IMR-90 (cell line): ENCODE results near the gene UBA7. TPM values are rescaled to one million over a fixed set of nuclear protein-coding genes. Genes with fewer than 3 reads are reported as not detected.

ENCODE experiments used
- ATAC-seq: fragments of 200-7000 bp; cut with Tn5 transposase; 2 replicates; pipeline ENCODE4 v1.9.1; 2020; ENCODE audit warnings: low read depth, mild to moderate bottlenecking, moderate library complexity
- BruUV-seq: library from RNA; stranded (reverse); fragments of 400-500 nt; replicated peaks from 2 replicates; lab custom pipeline; 2021; lab: Mats Ljungman, UMichigan
- CTCF ChIA-PET: fragments of 300-600 bp; formaldehyde crosslinking; extraction: SDS; loops from one replicate; lab custom pipeline; 2021; ENCODE audit warnings: antibody characterized with exemption; lab: Yijun Ruan, JAX
- POLR2A ChIA-PET: fragments of 300-600 bp; sonication (Branson Sonifier 250); formaldehyde crosslinking; loops from one replicate; lab custom pipeline; 2022; ENCODE audit warnings: antibody characterized with exemption; ENCODE audit not compliant: unreplicated experiment; lab: Charles Lee
- DNase-seq: peaks from one replicate; pipeline ENCODE4 v3.0.0; 2013
- H2AFZ ChIP-seq: replicated peaks from 2 replicates; pipeline ENCODE3; 2013; ENCODE audit warnings: low read length, mild to moderate bottlenecking; ENCODE audit not compliant: poor library complexity
- H2AK5ac ChIP-seq: 2 replicates; pipeline ENCODE4 v1.6.1; 2013; ENCODE audit warnings: low read depth, low read length, inconsistent platforms
- H2AK9ac ChIP-seq: replicated peaks from 2 replicates; pipeline ENCODE3; 2013; ENCODE audit warnings: mild to moderate bottlenecking, low read depth, low read length, moderate library complexity; ENCODE audit not compliant: poor library complexity
- H2BK120ac ChIP-seq: 2 replicates; pipeline ENCODE4 v1.6.1; 2013; ENCODE audit warnings: low read depth, low read length, inconsistent platforms
- H2BK15ac ChIP-seq: 3 replicates; pipeline ENCODE4 v1.6.1; 2013; ENCODE audit warnings: low read depth, low read length, inconsistent platforms
- H2BK20ac ChIP-seq: 2 replicates; pipeline ENCODE4 v1.6.1; 2013; ENCODE audit warnings: low read depth, mild to moderate bottlenecking, inconsistent platforms, low read length, moderate library complexity
- H2BK5ac ChIP-seq: 2 replicates; pipeline ENCODE4 v1.6.1; 2013; ENCODE audit warnings: mild to moderate bottlenecking, low read depth, low read length, inconsistent platforms; ENCODE audit not compliant: poor library complexity, severe bottlenecking
- H3K14ac ChIP-seq: replicated peaks from 2 replicates; pipeline ENCODE4 v1.6.1; 2013; ENCODE audit warnings: low read depth, low read length, inconsistent platforms
- H3K18ac ChIP-seq: 2 replicates; pipeline ENCODE4 v1.6.1; 2013; ENCODE audit warnings: low read depth, low read length, control low read depth
- H3K23ac ChIP-seq: 2 replicates; pipeline ENCODE4 v1.6.1; 2013; ENCODE audit warnings: low read depth, low read length, inconsistent platforms
- H3K27ac ChIP-seq: 2 replicates; pipeline ENCODE4 v1.5.1; 2013; ENCODE audit warnings: mild to moderate bottlenecking, control low read depth, low read length; ENCODE audit not compliant: insufficient read depth
- H3K27me3 ChIP-seq: 2 replicates; pipeline ENCODE4 v1.6.1; 2013; ENCODE audit warnings: low read length; ENCODE audit not compliant: control insufficient read depth, insufficient read depth
- H3K36me3 ChIP-seq: 2 replicates; pipeline ENCODE4 v1.6.1; 2013; ENCODE audit warnings: low read length, mixed read lengths; ENCODE audit not compliant: control insufficient read depth, insufficient read depth
- H3K4ac ChIP-seq: 2 replicates; pipeline ENCODE4 v1.6.1; 2013; ENCODE audit warnings: low read depth, low read length, inconsistent platforms
- H3K4me1 ChIP-seq: 2 replicates; pipeline ENCODE4 v1.6.1; 2013; ENCODE audit warnings: low read length, mixed read lengths; ENCODE audit not compliant: control insufficient read depth, insufficient read depth
- H3K4me2 ChIP-seq: 2 replicates; pipeline ENCODE4 v1.6.1; 2013; ENCODE audit warnings: low read depth, mild to moderate bottlenecking, control low read depth, low read length, moderate library complexity
- H3K4me3 ChIP-seq: 2 replicates; pipeline ENCODE4 v1.5.1; 2013; ENCODE audit warnings: low read depth, mild to moderate bottlenecking, control low read depth, low read length, moderate library complexity; ENCODE audit not compliant: insufficient read depth
- H3K56ac ChIP-seq: 2 replicates; pipeline ENCODE4 v1.6.1; 2013; ENCODE audit warnings: low read length, inconsistent platforms; ENCODE audit not compliant: insufficient read depth; ENCODE audit errors: extremely low read depth
- H3K79me1 ChIP-seq, 2 experiments: 2 replicates each; pipeline ENCODE4 v1.6.1; 2013; ENCODE audit warnings: low read length in 2 of 2, inconsistent platforms in 1 of 2, low read depth in 1 of 2
- H3K9ac ChIP-seq: 2 replicates; pipeline ENCODE4 v1.6.1; 2013; ENCODE audit warnings: low read depth, low read length, control low read depth
- H3K9me1 ChIP-seq: 2 replicates; pipeline ENCODE4 v1.6.1; 2013; ENCODE audit warnings: low read length, inconsistent platforms; ENCODE audit not compliant: insufficient read depth
- H3K9me3 ChIP-seq: 2 replicates; pipeline ENCODE4 v1.6.1; 2013; ENCODE audit warnings: low read length; ENCODE audit not compliant: control insufficient read depth, insufficient read depth
- H4K20me1 ChIP-seq: 2 replicates; pipeline ENCODE4 v1.6.1; 2013; ENCODE audit warnings: low read length, inconsistent platforms; ENCODE audit not compliant: insufficient read depth
- H4K5ac ChIP-seq: 2 replicates; pipeline ENCODE4 v1.6.1; 2013; ENCODE audit warnings: mild to moderate bottlenecking, low read depth, low read length, control low read depth
- H4K8ac ChIP-seq, 2 experiments: 2 replicates each; pipeline ENCODE4 v1.6.1; 2013; ENCODE audit warnings: low read depth in 2 of 2, low read length in 2 of 2, control low read depth in 1 of 2, inconsistent platforms in 1 of 2
- H4K91ac ChIP-seq: 2 replicates; pipeline ENCODE4 v1.6.1; 2013; ENCODE audit warnings: low read depth, low read length, inconsistent platforms; ENCODE audit not compliant: insufficient read depth
- BHLHE40 ChIP-seq: fragments of 150-350 bp; IDR thresholded peaks from 2 replicates; pipeline ENCODE4 v1.6.1; 2016; ENCODE audit warnings: mild to moderate bottlenecking, low read depth, low read length
- CEBPB ChIP-seq: IDR thresholded peaks from 2 replicates; pipeline ENCODE4 v1.6.1; 2012; ENCODE audit warnings: low read depth, low read length, improper control_type of control experiment
- CHD1 ChIP-seq: IDR thresholded peaks from 2 replicates; pipeline ENCODE4 v1.6.1; 2012; ENCODE audit warnings: low read depth, low read length, improper control_type of control experiment
- ELK1 ChIP-seq: fragments of 150-350 bp; IDR thresholded peaks from 2 replicates; pipeline ENCODE4 v1.6.1; 2016; ENCODE audit warnings: low read depth, mild to moderate bottlenecking, low read length, moderate library complexity, borderline replicate concordance
- FOS ChIP-seq: fragments of 150-350 bp; IDR thresholded peaks from 2 replicates; pipeline ENCODE4 v1.6.1; 2016; ENCODE audit warnings: low read depth, low read length
- MAFK ChIP-seq: IDR thresholded peaks from 2 replicates; pipeline ENCODE4 v1.6.1; 2012; ENCODE audit warnings: low read depth, low read length, improper control_type of control experiment
- MAZ ChIP-seq: IDR thresholded peaks from 2 replicates; pipeline ENCODE4 v1.6.1; 2012; ENCODE audit warnings: low read depth, mild to moderate bottlenecking, low read length, improper control_type of control experiment, moderate library complexity, borderline replicate concordance
- MXI1 ChIP-seq: IDR thresholded peaks from 2 replicates; pipeline ENCODE4 v1.6.1; 2012; ENCODE audit warnings: low read depth, mild to moderate bottlenecking, low read length, moderate library complexity, borderline replicate concordance
- NFE2L2 ChIP-seq: fragments of 150-350 bp; IDR thresholded peaks from 2 replicates; pipeline ENCODE4 v1.6.1; 2016; ENCODE audit warnings: low read depth, mild to moderate bottlenecking, low read length
- POLR2A ChIP-seq: IDR thresholded peaks from 2 replicates; pipeline ENCODE4 v1.6.1; 2012; ENCODE audit warnings: mild to moderate bottlenecking, low read depth, low read length
- RAD21 ChIP-seq: IDR thresholded peaks from 2 replicates; pipeline ENCODE4 v1.6.1; 2012; ENCODE audit warnings: low read length, improper control_type of control experiment
- RCOR1 ChIP-seq: IDR thresholded peaks from 2 replicates; pipeline ENCODE4 v1.6.1; 2012; ENCODE audit warnings: mild to moderate bottlenecking, low read length, improper control_type of control experiment; ENCODE audit not compliant: insufficient replicate concordance
- RFX5 ChIP-seq: IDR thresholded peaks from 2 replicates; pipeline ENCODE4 v1.8.0; 2012; ENCODE audit warnings: low read depth, mild to moderate bottlenecking, low read length, moderate library complexity
- SMC3 ChIP-seq: fragments of 150-350 bp; IDR thresholded peaks from 2 replicates; pipeline ENCODE4 v1.6.1; 2016; ENCODE audit warnings: low read depth, mild to moderate bottlenecking, antibody characterized with exemption, low read length, moderate library complexity
- WGBS, 2 experiments: methylation state at CpG; one replicate each; pipeline versions ENCODE4 v1.1.5 to v1.1.7; 2013; ENCODE audit warnings: missing lambda C conversion rate in 2 of 2; ENCODE audit not compliant: insufficient read length in 1 of 2; ENCODE audit errors: extremely low coverage in 2 of 2; 5-methylcytosine and 5-hydroxymethylcytosine counted together
- dilution Hi-C: fragments of 300-500 bp; cut with HindIII; formaldehyde crosslinking; loops from one replicate; pipeline ENCODE4 v1.14.3; 2018; ENCODE audit warnings: low sequenced_read_pairs; ENCODE audit not compliant: unreplicated experiment
- in situ Hi-C: fragments of 300-500 bp; cut with MboI; formaldehyde crosslinking; loops from 3 replicates; pipeline ENCODE4 v1.14.3; 2019; ENCODE audit warnings: low sequenced_read_pairs, inconsistent platforms, mixed read lengths
- intact Hi-C: fragments of 100-400 bp; cut with micrococcal nuclease; formaldehyde crosslinking; loops from 2 replicates; pipeline ENCODE4 v1.10.0; 2022
- polyA plus RNA-seq, 3 experiments: library from polyadenylated mRNA; depleted of rRNA; stranded (reverse); fragments of >200 nt; gene quantifications; 2 replicates each; pipeline ENCODE4 v1.2.3, GENCODE V29; 2012; ENCODE audit warnings: low replicate concordance in 1 of 3
- total RNA-seq: library from RNA; depleted of rRNA; stranded (reverse); fragments of >200 nt; gene quantifications from 2 replicates; pipeline ENCODE4 v1.2.3, GENCODE V29; 2012
- TF ChIP-seq, protein P1 (sequence below): fragments of 150-350 bp; IDR thresholded peaks from 2 replicates; pipeline ENCODE4 v1.6.1; 2017; ENCODE audit warnings: mild to moderate bottlenecking, antibody characterized with exemption, low read length, low read depth
- TF ChIP-seq, protein P2 (sequence below): conservative IDR thresholded peaks from 2 replicates; pipeline ENCODE4 v1.5.1; 2012; ENCODE audit warnings: mild to moderate bottlenecking, low read depth, low read length, improper control_type of control experiment

Gene UBA7
- total and polyA plus RNA-seq, 2 of the 4 experiments (the other 2 are of a cell fraction) = 18.6 to 57.8 TPM

DNA sequence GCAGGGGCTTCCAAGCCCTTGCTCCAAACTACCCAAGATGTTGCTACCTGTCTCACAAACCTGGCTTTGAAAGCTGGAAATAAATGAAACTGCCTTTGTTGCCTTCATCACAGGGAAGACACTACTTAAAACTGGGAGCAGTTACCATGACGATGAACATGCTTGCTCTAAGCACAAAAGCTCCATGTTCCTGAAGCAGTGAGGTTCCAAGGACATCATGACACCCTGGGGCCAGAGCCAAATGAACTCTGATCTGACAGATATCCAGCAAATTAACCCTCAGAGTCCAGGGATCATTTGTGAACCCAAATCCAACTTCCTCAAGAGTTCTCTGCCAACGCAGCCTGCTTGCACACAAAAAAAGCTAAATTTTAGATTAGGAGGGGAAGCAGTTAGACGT, 31.9 kb upstream of the UBA7 start:
- Histone ChIP-seq H3K79me1 (peaks cover 0 to 6% of the 10 kb centered on the region in 2 experiments; a peak in 2 of 4 replicates), H3K14ac (no peak overlapping the region), H2BK120ac (no peak overlapping the region), H3K4me3 (no peak overlapping the region), H3K27me3 (no peaks in the 10 kb centered on the region), H4K8ac (no peak overlapping the region), H3K4ac (no peak overlapping the region), H2AK9ac (no peak overlapping the region), H3K9ac (no peak overlapping the region), H2BK5ac (no peak overlapping the region), H4K91ac (no peak overlapping the region), H4K20me1 (no peaks in the 10 kb centered on the region), H3K56ac (no peak overlapping the region), H3K9me3 (no peaks in the 10 kb centered on the region), H2AFZ (no peak overlapping the region), H2AK5ac (no peak overlapping the region), H3K27ac (no peak overlapping the region), H3K18ac (no peak overlapping the region), H2BK15ac (no peak overlapping the region), H3K36me3 (peaks cover 3% of the 10 kb centered on the region), H4K5ac (no peak overlapping the region), H3K4me1 (no peaks in the 10 kb centered on the region), H3K23ac (no peak overlapping the region), H3K9me1 (peaks cover 3% of the 10 kb centered on the region; the same call in 1 of the 2 replicates), H3K4me2 (no peak overlapping the region), H2BK20ac (no peak overlapping the region)
- ATAC-seq (no peak), DNase-seq (no peak)
- 100% methylated on average over 1 of the region's 3 CpGs; no CpG with 5 or more reads in 1 of the 2 experiments for WGBS, 2 experiments
- TF ChIP-seq BHLHE40 (no peak), FOS (no peak), CEBPB (no peak), NFE2L2 (no peak), CHD1 (no peak), MAFK (no peak), ELK1 (no peak), RAD21 (no peak), POLR2A (no peak), RFX5 (no peak), RCOR1 (no peak), SMC3 (no peak), MXI1 (no peak), MAZ (no peak)
- TF ChIP-seq, protein P1, sequence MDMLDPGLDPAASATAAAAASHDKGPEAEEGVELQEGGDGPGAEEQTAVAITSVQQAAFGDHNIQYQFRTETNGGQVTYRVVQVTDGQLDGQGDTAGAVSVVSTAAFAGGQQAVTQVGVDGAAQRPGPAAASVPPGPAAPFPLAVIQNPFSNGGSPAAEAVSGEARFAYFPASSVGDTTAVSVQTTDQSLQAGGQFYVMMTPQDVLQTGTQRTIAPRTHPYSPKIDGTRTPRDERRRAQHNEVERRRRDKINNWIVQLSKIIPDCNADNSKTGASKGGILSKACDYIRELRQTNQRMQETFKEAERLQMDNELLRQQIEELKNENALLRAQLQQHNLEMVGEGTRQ = no peak
- TF ChIP-seq, protein P2, sequence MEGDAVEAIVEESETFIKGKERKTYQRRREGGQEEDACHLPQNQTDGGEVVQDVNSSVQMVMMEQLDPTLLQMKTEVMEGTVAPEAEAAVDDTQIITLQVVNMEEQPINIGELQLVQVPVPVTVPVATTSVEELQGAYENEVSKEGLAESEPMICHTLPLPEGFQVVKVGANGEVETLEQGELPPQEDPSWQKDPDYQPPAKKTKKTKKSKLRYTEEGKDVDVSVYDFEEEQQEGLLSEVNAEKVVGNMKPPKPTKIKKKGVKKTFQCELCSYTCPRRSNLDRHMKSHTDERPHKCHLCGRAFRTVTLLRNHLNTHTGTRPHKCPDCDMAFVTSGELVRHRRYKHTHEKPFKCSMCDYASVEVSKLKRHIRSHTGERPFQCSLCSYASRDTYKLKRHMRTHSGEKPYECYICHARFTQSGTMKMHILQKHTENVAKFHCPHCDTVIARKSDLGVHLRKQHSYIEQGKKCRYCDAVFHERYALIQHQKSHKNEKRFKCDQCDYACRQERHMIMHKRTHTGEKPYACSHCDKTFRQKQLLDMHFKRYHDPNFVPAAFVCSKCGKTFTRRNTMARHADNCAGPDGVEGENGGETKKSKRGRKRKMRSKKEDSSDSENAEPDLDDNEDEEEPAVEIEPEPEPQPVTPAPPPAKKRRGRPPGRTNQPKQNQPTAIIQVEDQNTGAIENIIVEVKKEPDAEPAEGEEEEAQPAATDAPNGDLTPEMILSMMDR = no peak
- dilution Hi-C loops = no loop called here
- in situ Hi-C loops = no loop called here
- ChIA-PET POLR2A (no interaction called here), CTCF (no interaction called here)
- intact Hi-C loops = no loop called here
- no TSS peak for BruUV-seq
